SU-DHL-6 (cell line): ENCODE data around the gene CMTM8.

ENCODE experiments used
- H2AFZ ChIP-seq: fragments of 200-600 bp; sonication (generic); 2 replicates; pipeline ENCODE4 v1.6.1; 2014; ENCODE audit warnings: low read depth, mild to moderate bottlenecking, moderate library complexity, mixed read lengths, antibody characterized with exemption, low read length; ENCODE audit not compliant: severe bottlenecking
- H3F3A ChIP-seq: fragments of 200-600 bp; shearing (Covaris generic); 2 replicates; pipeline ENCODE4 v1.6.0; 2016; ENCODE audit warnings: antibody characterized with exemption, mild to moderate bottlenecking; ENCODE audit not compliant: insufficient read depth
- H3K27ac ChIP-seq: fragments of 200-600 bp; sonication (generic); 2 replicates; pipeline ENCODE4 v1.5.1; 2016; ENCODE audit warnings: low read depth, mild to moderate bottlenecking, low read length, moderate library complexity, mixed read lengths
- H3K27me3 ChIP-seq: fragments of 200-600 bp; sonication (generic), shearing (Covaris generic); 2 replicates; pipeline ENCODE4 v1.6.0; 2014; ENCODE audit warnings: mild to moderate bottlenecking, low read length
- H3K36me3 ChIP-seq: fragments of 200-600 bp; sonication (generic); 2 replicates; pipeline ENCODE4 v1.6.1; 2014; ENCODE audit warnings: mild to moderate bottlenecking, low read length, mixed read lengths
- H3K4me2 ChIP-seq: fragments of 300-600, 200-600 bp; shearing (Covaris generic), sonication (generic); 2 replicates; pipeline ENCODE4 v1.6.0; 2014; ENCODE audit warnings: low read length, low read depth, mild to moderate bottlenecking; ENCODE audit not compliant: poor library complexity, severe bottlenecking
- H3K4me3 ChIP-seq: fragments of 200-600 bp; sonication (generic); 2 replicates; pipeline ENCODE4 v1.5.1; 2014; ENCODE audit warnings: antibody characterized with exemption, low read length, mild to moderate bottlenecking, mixed read lengths; ENCODE audit not compliant: insufficient read depth, poor library complexity, severe bottlenecking
- H3K79me2 ChIP-seq: fragments of 200-600 bp; sonication (generic); 2 replicates; pipeline ENCODE4 v1.6.1; 2014; ENCODE audit warnings: mild to moderate bottlenecking, low read length, moderate library complexity; ENCODE audit not compliant: insufficient read depth
- H3K9ac ChIP-seq: fragments of 200-600 bp; sonication (generic); 2 replicates; pipeline ENCODE4 v1.7.0; 2014; ENCODE audit warnings: mild to moderate bottlenecking, low read length
- H3K9me2 ChIP-seq: fragments of 200-600 bp; sonication (generic); replicated peaks from 2 replicates; pipeline ENCODE4 v1.6.1; 2014; ENCODE audit warnings: low read length; ENCODE audit not compliant: insufficient read depth
- H3K9me3 ChIP-seq: fragments of 200-600 bp; sonication (generic); 2 replicates; pipeline ENCODE4 v1.6.1; 2014; ENCODE audit warnings: low read length, mixed read lengths; ENCODE audit not compliant: insufficient read depth
- H4K20me1 ChIP-seq: fragments of 200-600 bp; sonication (generic); 2 replicates; pipeline ENCODE4 v1.6.1; 2014; ENCODE audit warnings: low read depth, mild to moderate bottlenecking, antibody characterized with exemption, low read length, moderate library complexity, mixed read lengths
- EZH2phosphoT487 ChIP-seq: fragments of 200-600 bp; sonication (generic), shearing (Covaris generic); conservative IDR thresholded peaks from 2 replicates; pipeline ENCODE4 v1.6.1; 2018; ENCODE audit warnings: mild to moderate bottlenecking, antibody characterized with exemption, low read length, moderate library complexity, mixed read lengths
- TF ChIP-seq, protein P1 (sequence below): fragments of 200-600 bp; sonication (generic); IDR thresholded peaks from one replicate; pipeline ENCODE4 v1.5.1; 2017; ENCODE audit warnings: antibody characterized with exemption, mild to moderate bottlenecking, low read length, moderate library complexity; ENCODE audit not compliant: insufficient read depth, poor library complexity, severe bottlenecking

Gene CMTM8

DNA sequence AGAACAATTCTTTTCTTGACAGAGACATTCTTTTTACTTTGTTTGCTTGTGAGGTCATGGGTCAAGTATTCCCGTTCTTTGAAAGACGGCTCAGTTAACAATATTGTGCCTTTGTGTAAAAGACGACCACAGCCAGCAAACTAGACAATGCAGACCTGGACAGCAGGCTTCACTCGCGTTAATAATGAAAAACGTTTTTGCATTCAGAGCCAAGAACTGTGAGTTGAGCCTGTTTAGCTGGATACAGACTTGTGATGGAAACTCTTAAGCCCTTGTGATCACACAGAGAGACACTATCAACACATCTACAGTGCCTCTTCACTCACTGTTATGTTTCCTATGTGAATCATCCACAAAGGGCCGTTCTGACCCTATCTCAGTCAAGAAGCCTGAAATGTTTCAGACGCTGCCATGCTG is 115.9 kb downstream of the CMTM8 start:
- H3F3A ChIP-seq = no peaks in the 10 kb centered on the region

DNA sequence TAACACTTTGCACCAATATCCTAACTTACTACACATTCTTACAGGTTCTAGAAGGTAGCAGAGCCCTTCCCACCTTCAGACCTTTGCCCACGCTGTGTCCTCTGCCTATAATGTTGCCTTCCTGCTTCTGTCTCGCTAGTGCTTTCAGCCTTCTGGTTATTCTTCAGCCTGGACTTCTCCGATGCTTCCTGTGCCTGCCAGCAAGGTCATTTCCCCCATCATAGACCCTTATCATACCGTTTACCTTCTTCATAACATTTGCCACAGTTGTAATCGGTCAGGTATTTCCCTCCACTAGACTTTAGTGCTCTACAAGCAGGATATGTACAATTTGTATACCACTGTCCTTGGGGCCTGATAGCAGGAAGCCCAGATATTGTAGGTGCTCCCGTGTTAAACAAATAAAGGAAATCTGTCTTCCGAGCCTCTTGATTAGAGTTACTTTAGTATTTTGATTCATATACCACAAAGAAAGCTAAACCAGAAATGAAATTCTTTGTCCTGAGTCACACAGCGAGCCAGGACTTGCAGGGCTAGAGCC is 117.3 kb downstream of the CMTM8 start:
- Histone ChIP-seq H3F3A (no peaks in the 10 kb centered on the region), H3K9me2 (no peaks in the 10 kb centered on the region), H3K9ac (no peak overlapping the region), H2AFZ (no peak overlapping the region), H4K20me1 (no peaks in the 10 kb centered on the region), H3K4me2 (no peak overlapping the region), H3K9me3 (no peaks in the 10 kb centered on the region), H3K27ac (no peak overlapping the region), H3K36me3 (no peaks in the 10 kb centered on the region), H3K4me3 (no peak overlapping the region), H3K27me3 (no peaks in the 10 kb centered on the region), H3K79me2 (no peaks in the 10 kb centered on the region)
- TF ChIP-seq, protein P1, sequence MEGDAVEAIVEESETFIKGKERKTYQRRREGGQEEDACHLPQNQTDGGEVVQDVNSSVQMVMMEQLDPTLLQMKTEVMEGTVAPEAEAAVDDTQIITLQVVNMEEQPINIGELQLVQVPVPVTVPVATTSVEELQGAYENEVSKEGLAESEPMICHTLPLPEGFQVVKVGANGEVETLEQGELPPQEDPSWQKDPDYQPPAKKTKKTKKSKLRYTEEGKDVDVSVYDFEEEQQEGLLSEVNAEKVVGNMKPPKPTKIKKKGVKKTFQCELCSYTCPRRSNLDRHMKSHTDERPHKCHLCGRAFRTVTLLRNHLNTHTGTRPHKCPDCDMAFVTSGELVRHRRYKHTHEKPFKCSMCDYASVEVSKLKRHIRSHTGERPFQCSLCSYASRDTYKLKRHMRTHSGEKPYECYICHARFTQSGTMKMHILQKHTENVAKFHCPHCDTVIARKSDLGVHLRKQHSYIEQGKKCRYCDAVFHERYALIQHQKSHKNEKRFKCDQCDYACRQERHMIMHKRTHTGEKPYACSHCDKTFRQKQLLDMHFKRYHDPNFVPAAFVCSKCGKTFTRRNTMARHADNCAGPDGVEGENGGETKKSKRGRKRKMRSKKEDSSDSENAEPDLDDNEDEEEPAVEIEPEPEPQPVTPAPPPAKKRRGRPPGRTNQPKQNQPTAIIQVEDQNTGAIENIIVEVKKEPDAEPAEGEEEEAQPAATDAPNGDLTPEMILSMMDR = no peak
- TF ChIP-seq EZH2phosphoT487 = no peak

More for the DNA sequence above, 115.9 kb downstream of the CMTM8 start:
- H4K20me1 ChIP-seq = no peaks in the 10 kb centered on the region
- H3K9ac ChIP-seq = no peak overlapping the region
- H3K4me2 ChIP-seq = no peak overlapping the region
- TF ChIP-seq EZH2phosphoT487 = no peak
- TF ChIP-seq, protein P1 = no peak
- H3K79me2 ChIP-seq = no peaks in the 10 kb centered on the region
- H3K9me2 ChIP-seq = no peaks in the 10 kb centered on the region
- no peak overlapping the region for H3K27ac ChIP-seq
- no peak overlapping the region for H3K4me3 ChIP-seq
- no peak overlapping the region for H2AFZ ChIP-seq
- no peaks in the 10 kb centered on the region for H3K9me3 ChIP-seq
- no peaks in the 10 kb centered on the region for H3K36me3 ChIP-seq
- H3K27me3 ChIP-seq = no peaks in the 10 kb centered on the region

DNA sequence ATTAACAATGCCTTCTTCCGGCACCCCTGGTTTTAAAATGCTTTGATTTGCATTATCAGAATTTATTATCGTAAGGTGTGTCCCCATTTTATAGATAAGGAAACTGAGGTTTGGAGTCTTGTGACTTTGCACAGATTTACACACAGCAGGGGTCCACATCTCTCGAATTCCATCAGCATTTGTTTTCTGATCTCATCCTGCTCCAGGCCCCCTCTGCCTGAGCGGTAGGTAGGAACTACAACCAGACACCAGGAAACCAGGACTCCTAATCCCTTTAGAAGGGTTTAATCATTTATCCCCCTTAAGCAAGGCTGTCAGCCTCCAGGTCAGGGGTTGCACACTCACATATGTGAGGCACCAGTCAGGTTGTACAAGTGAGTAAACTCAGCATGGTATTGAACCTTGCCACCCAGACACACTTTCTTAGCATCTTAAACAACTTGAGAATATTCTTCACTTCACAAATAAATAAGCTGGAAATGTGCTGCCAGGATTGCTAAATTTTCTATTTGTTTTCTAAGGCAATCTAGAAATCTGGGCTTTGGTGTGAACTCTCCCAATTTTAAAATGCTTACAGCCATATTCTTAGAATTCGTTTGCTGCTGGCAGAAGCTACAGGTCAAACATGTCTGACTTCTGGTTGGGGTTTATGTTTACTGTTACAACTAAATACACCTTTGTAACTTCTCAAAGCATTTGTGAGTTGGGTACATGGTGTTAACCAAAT is 121.4 kb downstream of the CMTM8 start:
- no peak for TF ChIP-seq EZH2phosphoT487
- TF ChIP-seq, protein P1 = no peak
- no peak overlapping the region for H3K27ac ChIP-seq
- H3F3A ChIP-seq = no peaks in the 10 kb centered on the region
- no peak overlapping the region for H2AFZ ChIP-seq
- H3K4me3 ChIP-seq = no peak overlapping the region
- H3K9me2 ChIP-seq = no peaks in the 10 kb centered on the region
- no peaks in the 10 kb centered on the region for H3K27me3 ChIP-seq
- H4K20me1 ChIP-seq = no peaks in the 10 kb centered on the region
- H3K79me2 ChIP-seq = no peaks in the 10 kb centered on the region
- no peaks in the 10 kb centered on the region for H3K9me3 ChIP-seq
- no peaks in the 10 kb centered on the region for H3K36me3 ChIP-seq
- H3K9ac ChIP-seq = no peak overlapping the region
- no peak overlapping the region for H3K4me2 ChIP-seq
